Sigmoid colon (tissue), 4 donors: Measurements from ENCODE around the gene CPN2.

Experiments used
- CTCF ChIP-seq, 4 experiments: fragments of 450-650 bp in 3 of 4; fragments of 200-600 bp in 1 of 4; IDR thresholded peaks; one replicate each; pipeline ENCODE4 v1.5.1; 2016 to 2019; ENCODE audit warnings: antibody characterized with exemption in 4 of 4, mild to moderate bottlenecking in 3 of 4, moderate library complexity in 2 of 4
- EP300 ChIP-seq, 4 donors: sonication (generic); formaldehyde crosslinking; IDR thresholded peaks; one replicate each; pipeline ENCODE4 v1.6.1; 2017; ENCODE audit warnings: antibody characterized with exemption in 4 of 4

- no peak for TF ChIP-seq CTCF (IDR thresholded peaks at IDR 0.05)
- TF ChIP-seq EP300 (IDR thresholded peaks at IDR 0.05): no peak
Measured at GRCh38 chr3:194310060-194310835, 40.9 kb downstream of the CPN2 start.
